ENCODE data around the gene RER1. TPM values are rescaled to one million over a fixed set of nuclear protein-coding genes. Genes with fewer than 3 reads are reported as not detected.

The RER1 gene
- total RNA-seq, 1 experiment from 2014 or later = 66.2 TPM

DNA sequence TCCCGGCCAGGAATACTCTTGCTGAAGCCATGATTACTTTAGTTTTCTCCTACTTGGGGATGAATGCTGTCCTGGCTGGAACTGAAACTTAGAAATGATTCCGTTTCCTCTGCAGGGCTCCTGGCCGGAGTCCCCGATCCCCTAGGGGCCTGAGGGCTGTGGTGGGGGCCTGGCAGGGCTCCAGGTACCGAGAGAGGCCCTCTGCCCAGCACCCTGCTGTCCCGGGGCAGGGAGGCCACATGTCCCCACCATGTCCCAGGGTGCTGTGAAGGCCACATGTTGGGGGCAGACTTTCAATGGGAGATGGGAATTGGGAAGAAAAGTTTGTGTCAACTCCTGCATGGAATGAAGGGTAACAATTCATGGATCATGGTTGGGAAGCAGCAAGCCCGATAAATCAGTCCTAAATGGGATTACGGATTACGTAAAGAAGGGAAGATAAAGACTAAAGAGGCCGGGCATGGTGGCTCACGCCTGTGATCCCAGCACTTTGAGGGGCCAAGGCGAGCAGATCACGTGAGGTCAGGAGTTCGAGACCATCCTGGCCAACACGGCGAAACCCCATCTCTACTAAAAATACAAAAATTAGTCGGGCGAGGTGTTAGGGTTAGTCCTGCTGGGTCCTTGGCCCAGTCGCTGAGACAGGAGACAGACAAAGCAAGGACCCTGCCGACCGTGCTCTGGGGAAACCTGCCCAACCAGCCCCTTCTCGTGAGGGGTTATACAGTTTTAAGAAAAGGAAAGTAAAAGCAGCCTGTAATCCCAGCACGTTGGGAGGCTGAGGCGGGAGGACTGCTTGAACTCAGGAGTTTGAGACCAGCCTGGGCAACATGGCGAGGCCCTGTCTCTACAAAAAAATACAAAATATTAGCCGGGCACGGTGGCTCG, 37.8 kb upstream of the RER1 start:
- no peak for DNase-seq (ENCODE audit: low spot score)

DNA sequence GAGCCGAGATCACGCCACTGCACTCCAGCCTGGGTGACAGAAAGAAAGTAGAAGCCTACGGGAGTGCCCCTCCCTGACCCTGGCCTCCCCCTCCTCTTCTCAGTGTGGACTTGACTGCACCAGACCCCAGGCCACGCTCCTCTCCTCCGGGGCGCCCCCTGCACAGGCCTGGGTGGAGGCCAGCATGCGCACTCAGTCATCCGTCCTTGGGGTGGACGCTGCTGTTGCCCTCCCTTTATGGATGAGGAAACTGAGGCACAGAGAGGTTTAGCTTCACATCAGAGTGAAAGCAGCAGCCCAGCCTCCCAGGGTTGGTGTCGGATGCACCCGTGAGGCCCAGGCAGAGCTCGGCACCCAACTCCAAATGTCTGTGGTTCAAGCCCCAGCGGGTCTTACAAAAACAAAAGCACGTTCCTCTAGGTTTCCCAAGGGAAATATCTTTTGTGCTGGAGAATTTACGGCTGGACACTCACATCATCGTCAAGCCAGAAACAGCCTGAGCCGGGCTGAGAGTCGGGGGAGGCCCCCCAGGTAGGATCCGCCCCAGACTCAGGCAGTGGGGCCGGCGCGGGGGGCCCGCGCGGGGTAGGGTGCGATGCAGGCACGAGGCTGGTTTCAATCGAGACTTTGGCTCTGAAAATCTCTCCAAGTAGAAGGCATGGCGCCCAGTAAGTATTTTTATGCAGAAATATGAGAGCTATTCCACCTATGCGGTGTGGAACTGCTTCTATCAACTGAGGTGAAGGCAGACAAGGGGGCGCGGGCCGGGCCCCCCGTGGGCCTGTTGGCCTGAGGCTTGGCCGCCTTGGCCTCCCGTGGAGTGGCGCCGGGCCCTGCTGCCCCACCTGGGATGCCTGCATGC, 36.9 kb upstream of the RER1 start:
- no peak for DNase-seq (ENCODE audit: low spot score)

DNA sequence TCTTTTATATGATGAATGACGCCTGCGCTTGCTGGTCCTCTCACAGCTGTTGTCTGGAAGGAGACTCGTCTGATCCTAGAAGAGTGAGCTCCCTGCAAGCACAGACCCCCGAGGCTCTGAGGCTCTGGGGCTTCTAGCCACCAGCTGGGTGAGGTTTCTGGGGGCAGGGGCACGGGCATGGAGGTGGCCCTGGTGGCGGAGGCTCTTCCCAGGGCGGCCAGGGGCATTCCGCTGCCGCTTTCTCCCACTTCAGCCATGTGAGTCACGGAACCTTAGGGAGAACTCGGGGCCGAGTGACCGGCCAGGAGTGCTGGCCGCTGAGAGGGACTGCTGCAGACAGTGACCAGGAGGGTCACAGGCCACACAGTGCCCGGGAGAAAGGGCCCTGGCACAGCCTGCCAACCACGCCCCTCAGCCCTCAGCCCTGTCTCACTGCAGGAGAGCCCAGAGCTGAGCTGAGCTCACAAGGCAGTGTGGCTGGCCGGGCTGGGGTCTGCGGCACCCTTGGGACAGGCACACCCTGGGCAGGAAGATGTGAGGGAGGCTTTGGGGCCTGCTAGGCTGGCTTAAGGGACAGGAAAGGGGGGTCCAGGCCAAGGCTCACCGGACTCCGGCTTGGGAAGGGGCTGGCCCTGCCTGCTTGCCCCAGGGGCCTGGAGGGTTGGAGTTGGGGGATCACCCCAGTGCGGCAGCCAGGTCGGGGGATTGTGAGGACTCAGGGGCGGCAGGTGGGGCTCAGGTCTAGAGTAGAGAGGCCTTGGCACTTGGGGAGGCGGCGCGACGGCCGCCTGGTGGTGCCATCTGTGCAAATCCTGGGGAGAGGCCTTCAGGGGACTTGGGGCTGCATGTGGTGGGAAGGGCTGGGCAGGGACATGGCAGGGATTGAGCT, 36.0 kb upstream of the RER1 start:
- DNase-seq (ENCODE audit: low spot score) = no peak

DNA sequence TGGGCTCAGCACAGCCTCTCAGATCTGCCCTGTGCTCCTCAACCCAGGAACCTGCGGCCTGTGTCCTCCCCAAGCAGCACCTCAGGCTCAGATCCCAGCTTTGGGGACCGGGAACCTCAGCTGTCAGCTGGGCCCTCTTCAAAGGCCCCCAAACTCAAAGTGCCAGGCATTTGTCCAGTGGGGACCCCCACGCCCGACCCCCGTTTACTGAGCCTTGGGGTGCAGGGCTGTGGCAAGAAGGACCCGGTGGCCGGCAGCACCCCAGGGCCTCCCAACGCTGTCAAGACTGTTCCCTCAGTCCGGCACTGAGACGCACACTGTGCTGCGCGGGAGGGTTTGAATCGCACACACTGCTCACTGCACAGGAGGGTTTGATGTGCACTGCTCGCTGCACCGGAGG, 35.2 kb upstream of the RER1 start:
- DNase-seq (ENCODE audit: low spot score) = no peak

DNA sequence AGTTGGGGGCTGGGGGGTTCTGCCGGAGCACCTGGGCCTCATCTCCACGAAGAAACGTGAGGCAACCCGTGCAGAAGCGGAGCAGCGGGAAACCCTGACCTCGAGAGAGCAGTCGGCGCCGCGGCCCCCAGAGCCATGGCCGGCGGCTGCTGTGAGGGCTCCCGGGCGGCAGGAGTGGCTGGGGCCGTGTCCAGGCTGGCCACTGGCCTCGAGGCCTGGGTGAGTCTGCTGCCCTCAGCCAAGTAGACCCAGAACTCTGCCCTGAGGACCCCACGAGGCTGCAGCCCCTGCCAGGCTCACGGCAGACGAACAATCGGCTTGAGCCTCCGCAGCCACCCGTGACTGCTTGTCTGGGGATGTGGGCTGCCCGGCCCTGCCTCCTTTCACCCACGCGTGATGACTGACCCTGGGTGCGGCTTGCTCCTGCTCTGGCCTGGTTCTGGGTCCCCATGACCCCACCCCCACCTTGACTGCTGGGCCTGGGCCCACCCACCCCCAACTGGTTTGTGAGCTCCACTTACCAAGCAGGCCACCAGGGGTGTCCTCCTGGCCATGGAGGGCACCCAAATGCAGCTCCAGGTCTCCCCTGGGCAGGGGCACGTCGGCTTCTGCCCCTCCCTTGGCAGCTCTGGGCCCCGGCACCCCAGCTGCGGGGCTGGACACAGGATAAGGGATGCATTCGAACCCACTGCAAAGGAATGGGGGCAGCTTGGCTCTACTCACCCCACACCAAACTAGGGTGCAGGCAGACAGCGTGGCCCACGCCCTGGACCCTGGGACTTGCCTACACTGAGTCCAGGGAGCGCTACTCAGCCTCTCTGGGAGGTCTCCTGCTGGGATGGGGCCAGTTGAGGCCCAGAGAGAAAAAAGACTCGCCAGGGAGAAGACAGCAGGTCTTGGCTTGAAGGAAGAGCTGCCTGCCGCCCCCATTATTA, 34.5 kb upstream of the RER1 start:
- no peak for DNase-seq (ENCODE audit: low spot score)

DNA sequence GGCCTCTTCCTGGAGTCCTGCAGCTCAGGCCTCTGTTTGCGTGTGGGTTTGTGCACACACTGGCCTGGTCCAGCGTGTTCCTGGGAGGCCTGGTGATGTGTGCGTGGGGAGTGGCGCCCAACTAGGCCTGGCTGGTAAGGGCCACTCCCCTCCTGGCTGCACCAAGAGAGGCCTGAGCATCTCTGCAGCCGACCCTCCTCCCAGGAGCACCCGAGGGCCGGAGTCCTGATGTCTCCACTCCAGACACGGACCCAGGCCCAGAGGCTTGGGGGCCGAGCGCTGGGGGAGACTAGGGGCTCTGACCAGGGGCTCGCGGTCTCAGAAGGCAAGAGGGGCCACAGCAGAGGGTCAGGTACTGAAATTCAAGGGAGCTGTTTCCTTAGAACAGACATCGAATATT, 33.6 kb upstream of the RER1 start:
- no peak for DNase-seq (ENCODE audit: low spot score)

DNA sequence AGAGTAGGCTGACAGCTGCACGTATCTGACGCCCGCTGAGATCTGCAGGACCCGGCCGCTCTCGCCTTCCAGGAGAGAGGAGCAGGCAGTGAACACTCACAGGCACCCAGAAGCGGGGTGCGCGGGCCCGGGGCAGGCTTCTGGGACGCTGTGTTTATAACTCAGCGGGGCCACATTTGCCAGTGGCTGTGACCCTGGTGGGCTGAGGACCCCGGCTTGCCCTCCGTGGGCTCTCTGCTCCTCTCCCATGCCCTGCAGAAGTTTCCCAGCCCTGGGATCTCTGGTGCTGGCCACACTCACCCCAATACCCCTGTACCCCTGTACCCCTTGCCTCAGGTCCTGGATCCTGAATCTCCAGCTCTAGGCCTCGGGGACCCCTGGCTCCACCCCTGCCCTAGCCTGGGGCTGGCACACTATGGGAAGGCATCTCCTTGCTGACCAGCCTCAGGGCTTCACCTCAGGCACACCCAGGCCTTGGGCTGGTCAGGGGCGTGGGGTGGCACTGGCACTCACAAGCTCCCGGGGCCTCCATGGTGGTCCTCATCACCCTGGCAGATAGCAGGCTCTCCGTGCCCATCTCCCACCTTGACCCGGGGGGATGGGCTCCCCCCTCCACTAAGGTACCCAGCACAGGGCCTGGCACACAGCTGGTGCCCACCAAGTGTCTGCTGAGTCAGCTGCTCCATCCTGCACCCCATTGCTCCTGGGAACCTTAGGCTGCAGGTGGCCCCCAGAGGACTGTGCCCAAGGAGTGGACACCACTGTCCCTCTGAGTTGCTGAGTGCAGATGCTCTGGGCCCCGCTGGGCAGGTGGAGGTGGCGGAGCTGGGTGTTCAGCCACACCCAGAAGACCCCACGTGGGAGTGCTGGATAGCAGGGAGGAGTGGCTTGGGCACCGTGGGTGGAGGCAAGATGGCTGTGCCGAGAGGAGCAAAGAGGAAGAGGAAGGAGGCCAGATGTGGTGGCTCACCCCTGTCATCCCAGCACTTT, 32.7 kb upstream of the RER1 start:
- no peak for DNase-seq (ENCODE audit: low spot score)

DNA sequence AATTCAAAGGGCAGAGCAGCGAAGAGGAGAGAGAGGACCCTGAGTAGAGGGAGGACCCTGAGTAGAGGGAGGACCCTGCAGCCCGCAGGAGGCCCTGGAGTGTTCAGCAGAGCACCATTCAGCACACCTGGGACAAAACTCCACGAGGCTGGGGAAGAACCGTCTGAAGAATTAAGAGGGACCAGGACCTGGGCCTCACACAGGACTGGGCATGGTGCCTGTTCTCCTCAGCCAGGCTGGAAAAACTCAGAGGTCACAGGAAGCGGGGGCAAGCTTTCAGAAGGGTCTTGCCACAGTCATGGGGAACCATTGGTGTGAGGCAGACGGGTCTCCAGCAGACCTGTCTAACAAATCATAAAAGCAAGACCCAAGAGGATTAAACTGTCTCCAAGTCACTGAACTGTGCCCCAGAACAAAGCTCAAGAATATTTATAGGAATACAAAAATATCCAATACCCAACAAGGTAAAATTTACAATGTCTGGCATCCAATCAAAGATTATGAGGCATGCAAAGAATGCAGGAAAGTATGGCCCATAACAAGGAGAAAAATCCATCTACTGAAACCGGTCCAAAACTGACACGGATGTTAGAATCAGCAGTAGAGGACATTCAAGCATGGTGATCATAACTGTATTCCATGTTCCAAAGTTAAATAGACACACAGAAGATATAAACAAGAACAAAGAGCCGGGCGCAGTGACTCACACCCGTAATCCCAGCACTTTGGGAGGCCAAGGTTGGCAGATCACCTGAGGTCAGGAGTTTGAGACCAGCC, 30.9 kb upstream of the RER1 start:
- DNase-seq (ENCODE audit: low spot score) = no peak

DNA sequence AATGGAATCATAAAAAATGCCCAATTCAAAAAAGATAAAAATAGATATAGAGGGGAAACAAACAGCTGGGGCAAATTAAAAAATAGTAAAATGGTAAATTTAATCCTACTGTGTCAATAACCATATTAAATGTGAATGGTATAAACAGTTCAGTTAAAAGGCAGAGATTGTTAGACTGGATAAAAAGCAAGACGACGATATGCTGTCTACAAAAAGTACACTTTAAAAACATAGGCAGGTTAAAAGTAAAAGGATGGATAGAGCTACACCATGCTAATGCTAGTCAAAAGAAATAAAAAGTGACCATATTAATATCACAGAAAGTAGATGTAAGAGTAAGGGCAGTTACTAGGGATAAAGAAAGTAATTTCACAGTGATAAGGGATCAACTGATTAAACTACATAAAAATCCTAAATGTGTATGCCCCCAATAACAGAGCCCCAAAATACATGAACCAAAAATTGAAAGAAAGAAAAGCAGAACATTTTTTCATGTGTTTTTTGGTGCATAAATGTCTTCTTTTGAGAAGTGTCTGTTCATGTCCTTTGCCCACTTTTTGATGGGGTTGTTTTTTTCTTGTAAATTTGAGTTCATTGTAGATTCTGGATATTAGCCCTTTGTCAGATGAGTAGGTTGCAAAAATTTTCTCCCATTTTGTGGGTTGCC, 27.7 kb upstream of the RER1 start:
- DNase-seq (ENCODE audit: low spot score) = no peak

DNA sequence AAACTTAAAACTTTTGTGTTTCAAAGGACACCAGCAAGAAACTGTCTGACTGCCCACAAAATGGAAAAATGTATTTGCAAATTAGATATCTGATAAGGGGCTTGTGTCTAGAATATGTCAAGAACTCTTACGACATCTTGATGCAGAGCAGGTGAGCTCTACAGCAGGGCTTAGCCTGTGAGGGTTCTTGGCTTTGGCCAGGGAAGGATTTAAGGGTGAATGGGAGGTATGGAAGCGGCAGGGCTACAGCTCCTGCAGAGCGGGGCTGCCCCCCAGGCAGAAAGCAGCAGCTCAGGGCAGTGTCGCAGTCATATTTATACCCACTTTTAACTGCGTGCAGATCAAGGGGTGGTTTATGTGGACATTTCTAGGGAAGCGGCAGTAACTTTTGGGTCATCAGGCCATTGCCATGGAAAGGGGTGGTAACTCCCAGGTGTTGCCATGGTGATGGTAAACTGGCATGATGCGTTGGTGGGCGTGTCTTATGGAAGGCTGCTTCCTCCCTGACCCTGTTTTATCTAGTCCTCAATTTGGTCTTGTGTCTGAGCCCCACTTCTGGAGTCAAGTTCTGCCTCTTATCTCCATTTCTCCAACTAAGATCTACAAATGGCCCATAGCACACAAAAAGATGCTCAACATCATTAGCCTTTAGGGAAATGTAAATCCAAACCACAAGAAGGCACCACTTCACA, 23.4 kb upstream of the RER1 start:
- DNase-seq (ENCODE audit: low spot score) = no peak

DNA sequence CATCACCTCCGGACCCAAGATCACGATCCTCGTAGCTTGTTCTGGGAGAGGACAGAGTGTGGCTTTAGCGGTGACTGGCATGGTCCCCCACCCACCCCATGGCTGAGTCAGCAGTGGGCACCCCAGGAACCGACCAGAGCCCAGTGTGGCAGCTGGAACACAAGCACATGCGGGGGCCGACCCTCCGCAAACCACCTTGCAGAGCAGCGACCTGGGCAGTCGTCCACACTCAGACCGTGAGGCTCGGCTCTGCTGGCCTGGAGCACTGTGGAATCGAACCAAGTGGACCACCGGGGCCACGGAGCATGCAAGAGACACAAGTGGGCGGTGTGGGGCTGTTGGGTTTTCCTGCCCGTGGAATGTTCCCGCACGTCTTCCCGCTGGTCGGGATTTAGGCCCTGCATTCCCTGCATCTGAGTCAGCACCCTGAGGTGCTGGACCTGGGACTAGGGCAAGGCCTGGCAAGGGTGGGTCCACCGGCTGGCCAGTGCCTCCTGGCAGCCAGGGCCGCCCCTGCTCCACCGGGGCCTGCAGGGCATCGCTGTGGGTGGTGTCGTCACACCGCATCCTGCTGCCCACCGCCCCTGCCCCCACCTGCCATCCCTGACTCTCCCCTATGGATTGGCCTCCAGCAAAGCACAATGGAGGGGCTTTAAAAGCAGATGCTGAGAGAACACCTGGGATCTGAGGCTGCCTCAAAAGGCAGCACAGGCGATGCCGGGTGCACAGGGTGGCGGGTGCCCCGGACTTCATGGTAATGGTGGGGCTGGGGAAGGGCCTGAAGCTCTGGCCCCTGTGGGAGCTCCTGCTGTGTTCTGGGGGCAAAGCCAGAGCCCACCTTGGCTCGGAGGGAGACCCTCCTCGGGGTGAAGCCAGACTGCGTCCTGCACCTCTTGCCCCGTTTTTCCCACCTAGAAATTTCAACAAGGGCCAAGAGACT, 18.8 kb upstream of the RER1 start:
- DNase-seq (ENCODE audit: low spot score) = no peak

DNA sequence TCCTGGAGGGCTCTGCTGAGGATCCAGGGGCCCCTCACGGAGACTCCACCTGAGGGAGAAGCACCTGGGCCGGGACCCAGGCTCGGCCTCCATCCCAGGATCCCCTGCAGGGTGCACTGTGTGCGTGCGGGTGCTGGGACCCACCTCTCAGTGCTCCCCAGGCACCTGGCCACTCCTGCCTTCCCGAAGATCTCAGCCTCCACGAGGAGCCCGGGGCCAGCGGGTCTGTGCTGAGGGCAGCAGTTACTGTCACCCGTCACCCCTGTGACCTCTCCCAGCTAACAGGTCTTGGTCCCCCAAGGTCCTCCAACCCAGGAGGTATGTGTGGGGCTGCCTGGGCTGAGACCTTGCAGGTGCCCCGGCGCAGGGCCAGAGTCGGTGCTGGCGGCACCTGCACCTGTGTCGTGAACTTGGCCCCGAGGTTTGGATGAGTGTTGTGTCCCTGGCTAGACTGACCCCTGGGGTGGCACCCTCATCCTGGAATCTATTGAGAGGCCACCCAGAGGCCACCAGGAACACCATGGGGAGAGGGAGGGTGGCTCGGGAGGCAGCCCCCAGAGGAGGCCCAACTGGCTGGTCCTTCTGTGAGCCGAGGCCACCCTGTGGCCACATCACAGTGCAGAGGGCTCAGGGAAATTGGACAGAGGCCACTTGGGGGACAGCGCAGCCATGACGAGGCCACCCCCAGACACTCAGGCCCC, 17.9 kb upstream of the RER1 start:
- DNase-seq (ENCODE audit: low spot score) = no peak

DNA sequence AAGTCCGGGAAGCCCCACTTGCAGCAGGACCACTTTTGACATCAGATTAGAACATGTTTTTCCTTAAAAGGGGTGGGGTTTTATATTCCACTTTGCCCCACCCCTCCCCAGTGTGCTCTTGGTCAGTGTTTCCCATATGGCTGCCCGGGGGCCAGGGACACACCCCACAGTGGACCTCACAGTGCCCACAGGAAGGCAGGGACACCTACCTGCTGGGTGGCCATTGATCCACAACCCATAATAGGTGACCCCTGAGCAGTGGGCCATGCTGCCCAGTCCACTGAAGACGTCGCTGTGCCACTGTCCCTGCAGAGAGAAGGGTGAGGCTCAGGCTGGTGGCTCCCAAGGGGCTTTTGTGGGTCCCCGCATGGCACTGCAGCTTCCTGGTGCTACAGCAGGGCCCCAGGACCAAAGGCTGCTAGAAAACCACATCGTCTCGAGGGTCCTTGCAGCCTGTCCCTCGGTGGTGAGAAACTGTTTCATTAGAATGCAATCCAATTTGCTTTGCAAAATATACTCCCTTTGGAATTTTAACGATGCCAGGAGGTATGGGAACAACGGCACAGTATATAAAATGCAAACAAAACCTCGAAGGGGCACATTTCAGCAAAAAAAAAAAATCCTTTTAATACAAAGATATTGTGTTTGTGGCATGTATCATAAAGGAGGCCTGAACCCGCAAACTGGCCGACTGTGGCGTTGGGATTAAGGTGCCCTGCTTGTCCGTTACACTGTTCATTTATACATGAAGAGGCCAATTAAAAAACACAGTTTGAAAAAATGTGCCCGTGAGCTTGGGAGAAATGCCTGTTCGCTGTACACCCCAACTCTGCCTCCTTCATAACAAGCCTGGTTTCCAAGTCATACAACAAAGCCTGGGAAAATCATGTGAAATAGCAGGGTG, 17.1 kb upstream of the RER1 start:
- DNase-seq (ENCODE audit: low spot score) = no peak

DNA sequence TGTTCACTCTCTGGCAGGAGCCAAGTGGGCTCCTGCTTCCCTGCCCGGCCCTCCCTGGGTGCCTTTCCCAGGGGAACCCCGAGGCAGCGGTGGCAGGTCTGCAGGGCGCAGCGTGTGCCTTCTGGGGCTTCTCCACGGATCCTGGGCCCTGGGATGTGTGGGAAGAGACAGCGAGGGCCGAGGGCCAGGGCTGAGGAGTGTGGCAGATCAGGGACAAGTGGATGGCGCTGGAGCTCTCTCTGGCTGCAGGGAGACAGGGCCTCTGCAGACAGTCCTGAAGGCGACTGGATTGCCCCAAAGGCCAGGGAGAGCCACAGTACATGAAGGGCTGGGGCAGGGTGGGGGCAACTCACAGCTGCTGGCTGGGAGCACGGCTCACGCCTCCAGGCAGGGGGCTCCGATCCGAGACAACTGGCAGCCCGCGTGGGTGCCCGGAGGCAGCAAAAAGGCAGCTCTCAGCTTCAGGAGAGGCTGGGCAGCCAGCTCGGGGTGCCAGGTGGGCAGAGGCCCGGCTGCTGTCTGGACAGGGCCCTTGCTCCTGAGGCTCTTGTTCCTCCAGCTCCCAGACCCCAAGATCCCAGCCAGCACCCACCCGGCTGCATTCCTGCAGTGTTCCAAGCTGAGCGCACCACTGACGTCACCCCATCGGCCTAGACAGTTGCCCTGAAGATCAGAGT, 16.3 kb upstream of the RER1 start:
- DNase-seq (ENCODE audit: low spot score) = no peak
